AG04449 (cell line): ENCODE measurements around the gene PRRX1.

ENCODE experiments used
- CTCF ChIA-PET: fragments of 350-600 bp; formaldehyde crosslinking; extraction: SDS; loops from one replicate; lab custom pipeline; 2021; ENCODE audit warnings: antibody characterized with exemption; lab: Yijun Ruan, JAX
- POLR2A ChIA-PET: fragments of 400-600, 350-600 bp; formaldehyde crosslinking; extraction: SDS; loops from one replicate; lab custom pipeline; 2020; ENCODE audit warnings: antibody characterized with exemption, inconsistent platforms; lab: Yijun Ruan, JAX
- DNase-seq: peaks from one replicate; pipeline ENCODE4 v3.0.0-alpha.2; 2010; ENCODE audit warnings: low read depth, low spot score
- H3K4me3 ChIP-seq: 2 replicates; pipeline ENCODE4 v1.5.1; 2011; ENCODE audit warnings: low read depth, mild to moderate bottlenecking, control low read depth, low read length
- TF ChIP-seq, protein P1 (sequence below): IDR thresholded peaks from one replicate; pipeline ENCODE4 v1.5.1; 2011; ENCODE audit warnings: mild to moderate bottlenecking, moderate library complexity, low read length, control low read depth, inconsistent platforms; ENCODE audit not compliant: insufficient read depth; ENCODE audit errors: missing control alignments

Gene PRRX1

DNA sequence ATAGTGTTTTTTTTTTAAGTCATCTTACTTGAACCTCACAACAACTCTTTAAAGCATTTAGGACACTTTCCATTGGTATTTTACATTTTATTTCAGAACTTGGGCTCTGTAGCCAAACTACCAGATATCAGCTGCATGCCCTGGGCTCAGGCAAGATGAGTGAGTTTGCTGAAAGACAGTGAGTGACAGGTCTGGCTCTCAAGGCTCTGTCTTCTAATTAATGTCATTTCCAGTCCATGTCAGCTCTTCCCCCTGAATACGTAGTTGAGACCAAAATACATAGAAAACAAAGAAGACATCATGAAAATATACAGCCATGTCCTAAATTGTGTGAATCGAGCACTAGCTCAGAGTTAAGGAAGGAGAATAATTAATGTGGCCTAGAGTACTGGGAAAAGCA lies 39.7 kb downstream of the PRRX1 start:
- ChIA-PET CTCF (no interaction called here), POLR2A (no interaction called here)
- DNase-seq = no peak
- H3K4me3 ChIP-seq = no peak overlapping the region
- TF ChIP-seq, protein P1, sequence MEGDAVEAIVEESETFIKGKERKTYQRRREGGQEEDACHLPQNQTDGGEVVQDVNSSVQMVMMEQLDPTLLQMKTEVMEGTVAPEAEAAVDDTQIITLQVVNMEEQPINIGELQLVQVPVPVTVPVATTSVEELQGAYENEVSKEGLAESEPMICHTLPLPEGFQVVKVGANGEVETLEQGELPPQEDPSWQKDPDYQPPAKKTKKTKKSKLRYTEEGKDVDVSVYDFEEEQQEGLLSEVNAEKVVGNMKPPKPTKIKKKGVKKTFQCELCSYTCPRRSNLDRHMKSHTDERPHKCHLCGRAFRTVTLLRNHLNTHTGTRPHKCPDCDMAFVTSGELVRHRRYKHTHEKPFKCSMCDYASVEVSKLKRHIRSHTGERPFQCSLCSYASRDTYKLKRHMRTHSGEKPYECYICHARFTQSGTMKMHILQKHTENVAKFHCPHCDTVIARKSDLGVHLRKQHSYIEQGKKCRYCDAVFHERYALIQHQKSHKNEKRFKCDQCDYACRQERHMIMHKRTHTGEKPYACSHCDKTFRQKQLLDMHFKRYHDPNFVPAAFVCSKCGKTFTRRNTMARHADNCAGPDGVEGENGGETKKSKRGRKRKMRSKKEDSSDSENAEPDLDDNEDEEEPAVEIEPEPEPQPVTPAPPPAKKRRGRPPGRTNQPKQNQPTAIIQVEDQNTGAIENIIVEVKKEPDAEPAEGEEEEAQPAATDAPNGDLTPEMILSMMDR = no peak

DNA sequence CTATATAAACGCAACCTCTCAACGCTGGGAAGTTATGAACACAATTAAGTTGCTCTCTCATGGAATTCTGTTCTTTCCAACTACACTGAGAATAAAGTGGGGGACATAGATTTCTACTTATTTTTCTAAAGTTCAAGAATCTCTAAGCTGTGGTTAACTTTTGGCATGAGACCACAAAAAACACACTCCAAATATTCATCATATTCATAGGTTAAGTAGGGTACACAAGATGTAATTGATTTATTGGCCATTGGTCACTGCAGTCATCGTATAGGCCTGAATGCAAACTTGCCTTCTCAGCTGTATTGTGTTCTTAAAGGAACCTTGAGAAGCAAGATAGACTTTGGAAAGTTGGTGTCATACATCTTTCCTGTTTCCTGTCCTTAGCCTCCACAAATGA lies 40.3 kb downstream of the PRRX1 start:
- TF ChIP-seq, protein P1 = no peak
- CTCF ChIA-PET = no interaction called here
- no peak for DNase-seq
- no peak overlapping the region for H3K4me3 ChIP-seq
- POLR2A ChIA-PET = no interaction called here

DNA sequence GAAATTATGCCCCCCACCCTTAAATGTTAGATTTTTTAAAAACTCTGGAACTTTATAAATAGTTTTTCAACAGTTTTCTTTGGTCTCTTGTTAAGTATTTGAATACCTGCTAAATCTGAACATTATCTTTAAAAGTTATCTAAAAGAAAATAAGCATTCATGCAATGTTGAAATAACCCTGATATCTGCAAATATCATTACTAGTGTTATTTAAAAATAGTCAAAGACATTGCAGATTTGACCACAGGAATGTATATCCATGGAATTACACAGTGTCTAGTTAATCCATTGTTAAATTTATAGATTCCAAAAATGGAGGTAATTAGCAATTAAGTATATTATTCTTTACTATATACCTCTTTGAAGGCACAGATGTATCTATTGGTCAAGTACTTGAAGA lies 42.0 kb downstream of the PRRX1 start:
- TF ChIP-seq, protein P1 = no peak
- DNase-seq = no peak
- ChIA-PET CTCF (interaction anchor here (0.8 to 1.0 kb wide), 3 partner anchors 9 to 37 kb away, joined by 3 read pairs; no protein-coding TSS in a partner anchor), POLR2A (no interaction called here)
- no peak overlapping the region for H3K4me3 ChIP-seq

DNA sequence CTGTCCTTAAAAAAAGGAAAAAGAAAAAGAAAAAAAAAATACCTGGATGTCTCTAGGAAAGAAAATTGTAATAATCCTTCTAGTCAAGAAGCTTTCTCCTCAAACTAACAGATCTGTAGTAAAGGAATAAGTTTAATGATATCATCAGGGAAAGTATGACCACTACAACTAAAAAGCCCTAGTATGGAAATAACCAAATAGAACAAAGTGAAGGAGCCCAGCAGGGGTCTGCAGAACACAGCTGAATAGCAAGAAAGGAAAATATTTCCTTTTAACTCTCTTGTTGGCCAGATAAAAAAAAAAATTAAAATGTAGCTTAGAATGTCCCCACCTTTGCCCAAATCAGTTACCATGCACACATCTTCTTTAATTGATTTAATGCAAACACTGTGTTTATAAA lies 43.2 kb downstream of the PRRX1 start:
- no peak for DNase-seq
- ChIA-PET CTCF (interaction anchor here (1.2 kb wide), 1 partner anchor 18 kb away, joined by 7 read pairs; no protein-coding TSS in a partner anchor), POLR2A (interaction anchor here (0.6 kb wide), 1 partner anchor 253 kb away, joined by 3 read pairs; no protein-coding TSS in a partner anchor)
- TF ChIP-seq, protein P1 = no peak
- no peak overlapping the region for H3K4me3 ChIP-seq

DNA sequence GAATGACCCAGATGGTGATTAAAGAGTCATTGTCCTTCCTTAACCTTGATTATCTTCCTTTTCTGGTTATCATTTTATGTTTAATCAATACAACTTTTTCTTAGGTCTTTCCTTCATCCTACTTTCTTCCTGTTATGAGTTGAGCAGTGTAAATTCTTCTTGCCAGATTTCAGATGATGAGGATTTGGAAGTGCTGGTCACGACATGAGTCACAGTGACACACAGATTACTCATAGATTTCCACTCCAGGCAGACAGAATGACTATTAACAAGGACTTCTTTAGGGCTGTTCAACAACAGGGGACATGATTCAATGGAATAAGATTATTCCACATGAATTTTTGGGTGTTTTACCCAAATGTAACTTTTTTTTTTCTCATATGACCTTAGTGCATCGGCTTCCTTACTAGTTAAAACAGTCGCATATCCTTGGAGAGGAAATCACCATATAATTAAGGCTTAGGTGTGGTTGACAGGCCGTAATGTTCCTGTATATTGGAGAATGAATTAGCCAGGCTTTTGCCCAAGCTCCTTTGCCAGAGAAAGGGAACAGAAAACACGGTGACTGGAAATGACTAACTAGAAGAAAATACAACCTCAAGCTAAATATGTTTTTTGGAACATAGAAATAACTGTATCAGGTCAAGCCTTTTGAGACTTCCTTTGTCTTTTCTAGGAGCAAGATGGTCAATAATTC lies 44.2 kb downstream of the PRRX1 start:
- peak; percentile 94 for DNase-seq
- POLR2A ChIA-PET = no interaction called here
- no peak overlapping the region for H3K4me3 ChIP-seq
- CTCF ChIA-PET = interaction anchor here (1.6 kb wide), 1 partner anchor 18 kb away, joined by 3 read pairs; no protein-coding TSS in a partner anchor
- TF ChIP-seq, protein P1 = no peak

DNA sequence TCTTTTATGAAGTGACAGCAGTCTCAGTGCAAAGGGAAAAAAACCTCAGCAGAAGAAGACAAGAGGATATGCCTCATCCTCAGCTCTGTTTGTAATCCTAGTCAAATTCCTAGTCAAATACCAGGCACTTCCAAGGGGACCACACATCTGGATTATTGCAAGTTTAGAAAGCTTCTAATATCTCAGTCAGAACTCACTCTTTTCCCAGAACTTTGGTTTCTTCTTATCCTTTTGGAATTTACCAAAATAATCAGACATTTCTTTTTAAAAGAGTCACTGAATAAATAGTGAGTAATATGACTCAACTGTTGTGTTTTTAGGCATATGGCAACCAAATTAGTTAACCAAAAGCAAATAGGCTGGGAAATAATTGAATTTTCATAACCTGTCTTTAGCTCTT lies 47.8 kb downstream of the PRRX1 start:
- TF ChIP-seq, protein P1 = no peak
- DNase-seq = peak; percentile 88
- H3K4me3 ChIP-seq = no peak overlapping the region
- ChIA-PET CTCF (interaction anchor here (1.0 to 3.4 kb wide), 4 partner anchors 19 to 39 kb away, joined by 3 to 17 read pairs (median 4); no protein-coding TSS in a partner anchor), POLR2A (interaction anchor here (0.6 to 1.9 kb wide), 5 partner anchors 11 to 180 kb away, joined by 3 to 5 read pairs (median 4); partner anchors contain the start of gene GORAB)
